GM23248 (cell line): ENCODE results near the gene KCNJ4. TPM values are rescaled to one million over a fixed set of nuclear protein-coding genes. Genes with fewer than 3 reads are reported as not detected.

Source experiments
- DNase-seq: peaks from one replicate; pipeline ENCODE4 v3.0.0-alpha.2; 2015
- H2AFZ ChIP-seq: fragments of 200-600 bp; sonication (generic); 2 replicates; pipeline ENCODE4 v1.6.1; 2016; ENCODE audit warnings: antibody characterized with exemption
- H3F3A ChIP-seq: fragments of 200-600 bp; sonication (generic); 2 replicates; pipeline ENCODE4 v1.6.1; 2016; ENCODE audit warnings: mild to moderate bottlenecking, antibody characterized with exemption, mixed run types; ENCODE audit not compliant: insufficient read depth
- H3K27ac ChIP-seq: fragments of 200-600 bp; sonication (generic); 2 replicates; pipeline ENCODE4 v1.5.1; 2016; ENCODE audit warnings: mild to moderate bottlenecking
- H3K27me3 ChIP-seq: fragments of 200-600 bp; sonication (generic); replicated peaks from 2 replicates; pipeline ENCODE4 v1.6.1; 2016; ENCODE audit warnings: mild to moderate bottlenecking; ENCODE audit not compliant: insufficient read depth
- H3K36me3 ChIP-seq: fragments of 200-600 bp; sonication (generic); 2 replicates; pipeline ENCODE4 v1.6.1; 2016; ENCODE audit warnings: low read depth, mild to moderate bottlenecking
- H3K4me1 ChIP-seq: fragments of 200-600 bp; sonication (generic); 2 replicates; pipeline ENCODE4 v1.6.1; 2016; ENCODE audit warnings: mild to moderate bottlenecking; ENCODE audit not compliant: insufficient read depth
- H3K4me2 ChIP-seq: fragments of 200-600 bp; sonication (generic); one replicate; pipeline ENCODE4 v1.6.1; 2016; ENCODE audit warnings: mild to moderate bottlenecking; ENCODE audit not compliant: unreplicated experiment
- H3K4me3 ChIP-seq: fragments of 200-600 bp; sonication (generic); 2 replicates; pipeline ENCODE4 v1.5.1; 2016; ENCODE audit warnings: mild to moderate bottlenecking
- H3K79me2 ChIP-seq: fragments of 200-600 bp; sonication (generic); 2 replicates; pipeline ENCODE4 v1.6.1; 2016; ENCODE audit warnings: mild to moderate bottlenecking; ENCODE audit not compliant: insufficient read depth
- H3K9ac ChIP-seq: fragments of 200-600 bp; sonication (generic); 2 replicates; pipeline ENCODE4 v1.6.1; 2016; ENCODE audit warnings: mild to moderate bottlenecking
- H3K9me2 ChIP-seq: fragments of 200-600 bp; sonication (generic); 2 replicates; pipeline ENCODE4 v1.6.1; 2016; ENCODE audit warnings: mixed run types, mild to moderate bottlenecking, moderate library complexity; ENCODE audit not compliant: insufficient read depth
- H3K9me3 ChIP-seq: fragments of 200-600 bp; sonication (generic); one replicate; pipeline ENCODE4 v1.6.1; 2017; ENCODE audit warnings: low read depth
- H4K20me1 ChIP-seq: fragments of 200-600 bp; sonication (generic); 2 replicates; pipeline ENCODE4 v1.6.0; 2016; ENCODE audit not compliant: insufficient read depth
- EZH2 ChIP-seq: fragments of 200-600 bp; sonication (generic); IDR thresholded peaks from 2 replicates; pipeline ENCODE4 v1.6.1; 2018; ENCODE audit warnings: antibody characterized with exemption, mild to moderate bottlenecking; ENCODE audit not compliant: insufficient read depth, poor library complexity, severe bottlenecking
- EZH2phosphoT487 ChIP-seq: fragments of 200-600 bp; sonication (generic); IDR thresholded peaks from 2 replicates; pipeline ENCODE4 v1.6.1; 2018; ENCODE audit warnings: antibody characterized with exemption, moderate library complexity, mild to moderate bottlenecking, low read depth; ENCODE audit not compliant: insufficient read depth
- WGBS, 2 experiments: methylation state at CpG; one replicate each; pipeline ENCODE4 v1.1.6; 2015 to 2017; ENCODE audit warnings: low lambda C conversion rate in 2 of 2, low coverage in 1 of 2; ENCODE audit errors: missing lambda C conversion rate in 2 of 2; 5-methylcytosine and 5-hydroxymethylcytosine counted together
- in situ Hi-C: fragments of 300-500 bp; cut with MboI; formaldehyde crosslinking; loops from 2 replicates; pipeline ENCODE4 v1.15.0; 2020
- polyA plus RNA-seq: library from polyadenylated mRNA; unstranded; fragments of >200 nt; fragmentation: Nextera tagmentation; extraction: Ambion mirVana; gene quantifications from 2 replicates; pipeline ENCODE4 v1.2.1, GENCODE V29; 2016
- total RNA-seq: library from RNA; depleted of rRNA; stranded (reverse); fragments of >200 nt; shearing (Covaris generic); gene quantifications from 2 replicates; pipeline ENCODE4 v1.2.3, GENCODE V29; 2014

The KCNJ4 gene
- total and polyA plus RNA-seq, 2 experiments from 2014 or later, result not detected

GRCh38 chr22:38456841-38457699 lies 2.1 kb upstream of the KCNJ4 start:
- H3F3A ChIP-seq, result no peaks in the 10 kb centered on the region
- H3K36me3 ChIP-seq, result no peaks in the 10 kb centered on the region
- H3K4me1 ChIP-seq, result no peaks in the 10 kb centered on the region; the same call in 1 of the 2 replicates
- H2AFZ ChIP-seq, result no peak overlapping the region
- no peak overlapping the region for H3K4me3 ChIP-seq
- H3K4me2 ChIP-seq, result no peak overlapping the region
- no peaks in the 10 kb centered on the region for H3K79me2 ChIP-seq
- no peak overlapping the region for H3K27ac ChIP-seq
- TF ChIP-seq EZH2 (no peak), EZH2phosphoT487 (no peak)
- no peaks in the 10 kb centered on the region for H4K20me1 ChIP-seq
- H3K9me3 ChIP-seq, result no peaks in the 10 kb centered on the region
- 77 to 81% methylated on average over 14 of the region's 14 CpGs for WGBS, 2 experiments
- in situ Hi-C loops, result no loop called here
- no peak for DNase-seq
- no peaks in the 10 kb centered on the region for H3K9me2 ChIP-seq
- H3K27me3 ChIP-seq, result peaks cover 72% of the 10 kb centered on the region
- no peak overlapping the region for H3K9ac ChIP-seq

GRCh38 chr22:38456272-38456835 lies 1.4 kb upstream of the KCNJ4 start:
- TF ChIP-seq EZH2phosphoT487, result no peak
- TF ChIP-seq EZH2, result no peak
- no peaks in the 10 kb centered on the region for H3K4me1 ChIP-seq
- peaks cover 72% of the 10 kb centered on the region for H3K27me3 ChIP-seq
- H3K9me3 ChIP-seq, result no peaks in the 10 kb centered on the region
- no peaks in the 10 kb centered on the region for H4K20me1 ChIP-seq
- no peak for DNase-seq
- H3K9ac ChIP-seq, result no peak overlapping the region
- H3K4me2 ChIP-seq, result no peak overlapping the region
- no peak overlapping the region for H2AFZ ChIP-seq
- no peaks in the 10 kb centered on the region for H3F3A ChIP-seq
- WGBS, 2 experiments, result 69 to 72% methylated on average over 16 to 17 of the region's 17 CpGs
- H3K9me2 ChIP-seq, result no peaks in the 10 kb centered on the region
- no peak overlapping the region for H3K27ac ChIP-seq
- H3K79me2 ChIP-seq, result no peaks in the 10 kb centered on the region
- in situ Hi-C loops, result no loop called here
- H3K36me3 ChIP-seq, result no peaks in the 10 kb centered on the region
- no peak overlapping the region for H3K4me3 ChIP-seq

DNA sequence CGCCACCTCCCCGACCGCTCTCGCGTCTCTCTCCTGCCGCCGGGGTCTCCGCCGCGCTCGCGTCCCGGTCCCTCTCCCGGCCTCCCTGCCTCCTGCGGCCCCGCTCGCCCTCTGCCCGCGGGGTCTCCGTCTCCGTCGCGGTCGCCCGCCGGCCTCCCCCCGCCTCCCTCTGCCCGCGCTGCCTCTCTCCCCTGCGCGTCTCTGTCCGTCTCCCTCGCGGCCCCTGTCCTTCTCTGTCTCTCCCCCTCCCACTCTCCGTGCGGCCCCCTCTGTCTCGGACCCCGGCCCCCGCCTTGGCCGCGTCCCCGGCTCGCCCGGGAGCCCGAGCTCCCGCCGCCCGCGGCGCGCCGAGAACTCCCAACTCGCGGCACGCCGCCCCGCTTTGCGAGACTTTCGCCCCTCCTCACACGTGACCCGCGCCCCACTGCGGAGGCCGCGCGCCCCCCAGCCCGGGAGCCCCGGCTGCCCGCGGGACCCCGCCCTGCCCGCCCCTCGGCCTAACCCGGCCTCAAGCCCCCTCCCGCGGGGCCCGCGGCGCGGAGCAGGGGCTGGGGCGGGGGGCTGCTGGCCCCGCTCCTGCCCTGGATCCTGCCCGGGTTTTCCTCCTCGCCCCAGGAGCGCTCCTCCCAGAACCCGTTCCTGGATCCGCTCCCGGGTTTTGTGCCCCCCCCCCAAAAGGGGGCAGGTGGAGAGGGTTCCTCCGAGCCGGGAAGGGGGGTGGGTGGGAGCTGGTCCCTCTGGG lies 702 bp upstream of the KCNJ4 start:
- Histone ChIP-seq H3F3A (no peaks in the 10 kb centered on the region), H3K4me1 (no peaks in the 10 kb centered on the region), H3K27ac (no peak overlapping the region), H4K20me1 (no peaks in the 10 kb centered on the region), H3K9me2 (no peaks in the 10 kb centered on the region), H3K36me3 (no peaks in the 10 kb centered on the region), H3K79me2 (no peaks in the 10 kb centered on the region), H3K9ac (no peak overlapping the region), H3K27me3 (peaks cover 66% of the 10 kb centered on the region), H3K4me3 (peak overlapping the region; percentile 42; the same call in 1 of the 2 replicates), H3K9me3 (no peaks in the 10 kb centered on the region), H2AFZ (peak overlapping the region; percentile 45; the same call in 1 of the 2 replicates), H3K4me2 (peak overlapping the region; percentile 28)
- TF ChIP-seq EZH2phosphoT487 (no peak), EZH2 (peak; percentile 94)
- WGBS, 2 experiments, result 0 to 3% methylated on average over 2 to 85 of the region's 90 CpGs
- DNase-seq, result no peak
- in situ Hi-C loops, result no loop called here

- H4K20me1 ChIP-seq, result no peaks in the 10 kb centered on the region
- peak; percentile 17 for DNase-seq
- 22 to 24% methylated on average over 32 to 37 of the region's 67 CpGs for WGBS, 2 experiments
- H3K4me1 ChIP-seq, result no peaks in the 10 kb centered on the region
- H3K4me2 ChIP-seq, result no peak overlapping the region
- H3K9me3 ChIP-seq, result no peaks in the 10 kb centered on the region
- peak; percentile 37 for TF ChIP-seq EZH2
- TF ChIP-seq EZH2phosphoT487, result 0 out of 2 replicates have a peak, but pooled peaks have one; percentile 56
- no peaks in the 10 kb centered on the region for H3K79me2 ChIP-seq
- in situ Hi-C loops, result no loop called here
- no peak overlapping the region for H3K9ac ChIP-seq
- peaks cover 59% of the 10 kb centered on the region for H3K27me3 ChIP-seq
- no peak overlapping the region for H2AFZ ChIP-seq
- H3K27ac ChIP-seq, result no peak overlapping the region
- no peaks in the 10 kb centered on the region for H3K9me2 ChIP-seq
- no peaks in the 10 kb centered on the region for H3F3A ChIP-seq
- H3K4me3 ChIP-seq, result no peak overlapping the region
- H3K36me3 ChIP-seq, result no peaks in the 10 kb centered on the region
Measured at GRCh38 chr22:38454353-38455075, 485 bp downstream of the KCNJ4 start.
